Psoas muscle (tissue), 8 donors: Measurements from ENCODE around the gene NLRP6. TPM values are rescaled to one million over a fixed set of nuclear protein-coding genes. Genes with fewer than 3 reads are reported as not detected.
"Not testable (repeated sequence)": the region's sequence is repeated elsewhere in the genome, so short reads cannot be mapped to it uniquely, and the experiment has no call there.

Experiments used
- ATAC-seq, 4 donors: fragments of 200-7000 bp; cut with Tn5 transposase; one replicate each; pipeline ENCODE4 v1.9.1; 2020; ENCODE audit warnings: moderate library complexity in 3 of 4, mild to moderate bottlenecking in 2 of 4
- DNase-seq, 2 donors: peaks; one replicate each; pipeline ENCODE4 v3.0.0-alpha.2; 2020
- H3K27ac ChIP-seq: fragments of 200-600 bp; one replicate; pipeline ENCODE4 v1.8.0; 2022
- H3K27me3 ChIP-seq, 3 donors: fragments of 200-600 bp in 1 of 3; one replicate each; pipeline versions ENCODE4 v1.6.1 to v1.8.0; 2013 to 2022; ENCODE audit warnings: low read length in 2 of 3, mild to moderate bottlenecking in 2 of 3, moderate library complexity in 1 of 3; ENCODE audit not compliant: insufficient read depth in 3 of 3
- H3K36me3 ChIP-seq, 2 donors: fragments of 200-600 bp in 1 of 2; one replicate each; pipeline versions ENCODE4 v1.6.1 to v1.8.0; 2013 to 2022; ENCODE audit warnings: low read depth in 1 of 2, mild to moderate bottlenecking in 1 of 2, moderate library complexity in 1 of 2; ENCODE audit not compliant: insufficient read depth in 1 of 2
- H3K4me1 ChIP-seq: fragments of 200-600 bp; one replicate; pipeline ENCODE4 v1.8.0; 2022
- H3K4me3 ChIP-seq: fragments of 200-600 bp; one replicate; pipeline ENCODE4 v1.8.0; 2022; ENCODE audit warnings: mild to moderate bottlenecking
- H3K9me3 ChIP-seq: fragments of 200-600 bp; one replicate; pipeline ENCODE4 v1.8.0; 2022
- CTCF ChIP-seq: fragments of 200-600 bp; IDR thresholded peaks from one replicate; pipeline ENCODE4 v1.8.0; 2022; ENCODE audit warnings: antibody characterized with exemption
- WGBS, 3 donors: extraction: QIAGEN DNeasy Blood & Tissue Kit; methylation state at CpG; one replicate each; pipeline versions ENCODE4 v1.1.6 to v1.1.7; 2013; 5-methylcytosine and 5-hydroxymethylcytosine counted together
- intact Hi-C, 2 donors: fragments of 100-400 bp; cut with DNase I; formaldehyde crosslinking; loops; one replicate each; pipeline versions ENCODE4 v1.11.0 to v1.14.2; 2022
- polyA plus RNA-seq, 3 donors: library from polyadenylated mRNA; stranded (reverse); fragments of 200-250 nt; gene quantifications; one replicate each; pipeline ENCODE4 v1.2.3, GENCODE V29; 2013
- total RNA-seq, 4 donors: library from RNA; stranded (reverse); fragmentation: NEBNext Ultra II Directional in 2 of 4; extraction: Animal tissue kit (Norgen Biotek cat#: 25700) in 2 of 4; gene quantifications; one replicate each; pipeline versions ENCODE4 v1.2.1 to v1.2.4, GENCODE V29; 2021 to 2023
- donor health status: healthy with polysubstance abuse.
- donor health status: DM: no; HTN: no; CAD: no; lungs with moderate emphysema.
- donor health status: Bipolar disorder and iron deficiency.
- donor health status: healthy.
- donor health status: DM: yes; HTN: yes; CAD: no.
- donor health status: DM: no; HTN: no; CAD: no.
- donor health status: DM: no; HTN: no; CAD: no.
- donor health status: DM: yes; HTN: yes; CAD: no.

NLRP6 gene
- total and polyA plus RNA-seq, 7 donors: 0.03 to 0.17 (median 0.07) TPM; not detected in 3

DNA sequence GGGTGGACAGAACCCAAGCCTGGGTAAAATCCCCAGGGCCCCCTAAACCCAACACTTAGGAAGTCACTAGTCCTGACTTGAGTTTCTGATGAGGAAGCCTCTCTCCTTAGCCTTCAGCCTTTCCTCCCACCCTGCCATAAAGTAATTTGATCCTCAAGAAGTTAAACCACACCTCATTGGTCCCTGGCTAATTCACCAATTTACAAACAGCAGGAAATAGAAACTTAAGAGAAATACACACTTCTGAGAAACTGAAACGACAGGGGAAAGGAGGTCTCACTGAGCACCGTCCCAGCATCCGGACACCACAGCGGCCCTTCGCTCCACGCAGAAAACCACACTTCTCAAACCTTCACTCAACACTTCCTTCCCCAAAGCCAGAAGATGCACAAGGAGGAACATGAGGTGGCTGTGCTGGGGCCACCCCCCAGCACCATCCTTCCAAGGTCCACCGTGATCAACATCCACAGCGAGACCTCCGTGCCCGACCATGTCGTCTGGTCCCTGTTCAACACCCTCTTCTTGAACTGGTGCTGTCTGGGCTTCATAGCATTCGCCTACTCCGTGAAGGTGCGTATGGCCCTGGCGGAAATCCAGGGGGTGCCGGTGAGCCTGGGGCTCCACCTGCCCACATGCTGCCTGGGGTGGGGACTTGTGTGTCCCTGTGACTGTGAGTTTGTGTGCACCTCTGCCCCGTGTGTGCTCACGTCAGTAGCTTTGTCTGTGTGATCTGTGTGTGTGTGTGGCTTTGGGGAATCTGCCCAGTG lies 35.8 kb downstream of the NLRP6 start, which contains the start of gene IFITM1:
Gene IFITM1 (plus strand): TSS at position 254 of the 767 bp plus-strand sequence. CDS start 131 bp downstream, at position 385.
- Histone ChIP-seq H3K27me3 (peaks cover 0 to 30% (median 5%) of the 10 kb centered on the region in 3 donors), H3K27ac (peak within 1 kb of the TSS; percentile 71), H3K36me3 (no peaks in the 10 kb centered on the region), H3K4me3 (peak within 1 kb of the TSS; percentile 67), H3K4me1 (peaks cover 9% of the 10 kb centered on the region), H3K9me3 (no peaks in the 10 kb centered on the region)
- intact Hi-C loops: no loop called here
- TF ChIP-seq CTCF: no peak
- DNase-seq (peak in 1 of 2 donors; percentile 52), ATAC-seq (peak in 2 of 4 donors; percentile 13 to 35)
- WGBS, 3 donors: 39 to 52% (median 42%) methylated on average over 18 of the region's 18 CpGs

DNA sequence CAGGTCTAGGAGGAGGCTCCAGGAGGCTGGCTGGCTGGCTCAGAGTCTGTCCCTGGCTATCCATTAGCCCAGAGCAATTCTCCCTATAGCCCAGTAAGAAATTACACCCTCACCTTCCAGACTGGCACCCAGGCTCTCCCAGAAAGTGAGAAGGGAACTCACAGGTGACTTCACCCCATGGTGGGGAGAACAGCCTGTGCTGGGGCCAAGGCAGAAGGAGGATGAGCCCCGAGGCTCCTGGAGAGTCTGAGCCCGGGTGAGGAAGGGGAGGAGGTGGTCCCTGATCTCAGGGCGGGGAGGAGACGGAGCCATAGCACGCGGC lies 36.3 kb downstream of the NLRP6 start:
- H3K4me1 ChIP-seq, DNase-seq, ATAC-seq, intact Hi-C loops, H3K36me3 ChIP-seq, H3K9me3 ChIP-seq: not testable (repeated sequence)
- Histone ChIP-seq H3K27ac (peak overlapping the region; percentile 71), H3K4me3 (peak overlapping the region; percentile 67), H3K27me3 (peaks cover 0 to 30% (median 5%) of the 10 kb centered on the region in 3 donors)
- WGBS, 3 donors: 45 to 56% (median 53%) methylated on average over 6 of the region's 6 CpGs

- intact Hi-C loops: no loop called here
- 56 to 61% (median 57%) methylated on average over 9 of the region's 9 CpGs for WGBS, 3 donors
- no peak for DNase-seq
These were observed 36.9 kb downstream of the NLRP6 start for GRCh38 chr11:315051-315481.

GRCh38 chr11:315516-315994 lies 37.3 kb downstream of the NLRP6 start:
- Histone ChIP-seq H3K36me3 (no peaks in the 10 kb centered on the region), H3K27me3 (peaks cover 0 to 32% (median 5%) of the 10 kb centered on the region in 3 donors), H3K4me1 (peaks cover 9% of the 10 kb centered on the region), H3K27ac (peak overlapping the region; percentile 55), H3K9me3 (no peaks in the 10 kb centered on the region), H3K4me3 (peak overlapping the region; percentile 67)
- TF ChIP-seq CTCF: no peak
- ATAC-seq: no peak
- WGBS, 3 donors: 45 to 49% (median 47%) methylated on average over 32 of the region's 32 CpGs
- intact Hi-C loops: no loop called here
- peak in 1 of 2 donors; percentile 52 for DNase-seq

More at GRCh38 chr11:315051-315481, 36.9 kb downstream of the NLRP6 start:
- TF ChIP-seq CTCF: no peak
- Histone ChIP-seq H3K27me3 (peaks cover 0 to 32% (median 5%) of the 10 kb centered on the region in 3 donors), H3K4me1 (peaks cover 9% of the 10 kb centered on the region), H3K36me3 (no peaks in the 10 kb centered on the region), H3K4me3 (peak overlapping the region; percentile 67), H3K27ac (peak overlapping the region; percentile 55), H3K9me3 (no peaks in the 10 kb centered on the region)
- ATAC-seq: no peak

DNA sequence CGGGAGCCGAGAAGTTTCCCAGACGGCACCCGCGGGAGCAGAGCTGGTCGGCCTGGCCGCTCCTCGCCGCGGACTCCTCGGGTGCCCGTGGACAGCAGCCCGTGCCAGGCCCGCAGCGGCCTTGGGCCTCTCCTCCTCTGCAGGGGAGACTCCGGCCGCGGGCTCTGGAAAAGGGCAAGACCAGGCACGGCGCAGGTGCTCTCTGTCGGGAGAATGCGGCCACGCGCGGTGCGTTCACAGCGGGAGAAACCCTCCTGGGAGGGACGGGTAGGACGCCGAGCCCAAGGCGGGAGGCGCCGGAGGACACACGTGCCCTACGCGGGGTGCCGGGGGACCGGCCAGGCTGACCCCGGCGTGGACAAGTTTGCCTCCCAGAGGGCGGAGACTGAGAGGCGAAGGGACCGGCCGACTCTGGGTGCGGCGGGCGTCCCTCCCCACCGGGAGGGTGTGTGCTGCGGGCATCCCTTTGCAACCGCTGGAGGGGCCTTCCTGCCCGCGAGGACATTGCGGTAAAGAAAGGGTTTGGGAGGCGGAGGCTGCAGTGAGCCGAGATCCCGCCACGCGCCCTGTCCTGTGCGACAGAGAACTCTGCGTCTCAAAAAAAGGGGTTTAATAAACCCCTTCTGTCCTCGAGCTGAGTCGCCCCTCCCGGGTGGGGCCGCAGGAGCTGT lies 38.0 kb downstream of the NLRP6 start:
- 33 to 42% (median 42%) methylated on average over 53 to 64 of the region's 64 CpGs for WGBS, 3 donors
- Histone ChIP-seq H3K4me1 (peaks cover 9% of the 10 kb centered on the region), H3K9me3 (no peaks in the 10 kb centered on the region), H3K27ac (peak overlapping the region; percentile 55), H3K36me3 (no peaks in the 10 kb centered on the region), H3K4me3 (peak overlapping the region; percentile 67), H3K27me3 (peaks cover 0 to 32% (median 7%) of the 10 kb centered on the region in 3 donors)
- no peak for TF ChIP-seq CTCF
- no peak for ATAC-seq
- peak in 1 of 2 donors; percentile 60 for DNase-seq
- intact Hi-C loops: no loop called here
